Anterior cingulate cortex (tissue), 58 donors: ENCODE results near the gene NPLOC4.

ENCODE experiments used
- DNase-seq, 58 donors: peaks; one replicate each; lab custom pipeline; 2025; lab: John Stamatoyannopoulos, UW

Gene NPLOC4

GRCh38 chr17:81552244-81553017, 84.5 kb downstream of the NPLOC4 start, which contains the start of gene FAAP100:
FAAP100 (minus strand) TSS chr17:81552353; CDS start chr17:81552330, 23 bp downstream.
- peak in 55 of 58 donors; percentile 36 to 88 (median 70) for DNase-seq

DNA sequence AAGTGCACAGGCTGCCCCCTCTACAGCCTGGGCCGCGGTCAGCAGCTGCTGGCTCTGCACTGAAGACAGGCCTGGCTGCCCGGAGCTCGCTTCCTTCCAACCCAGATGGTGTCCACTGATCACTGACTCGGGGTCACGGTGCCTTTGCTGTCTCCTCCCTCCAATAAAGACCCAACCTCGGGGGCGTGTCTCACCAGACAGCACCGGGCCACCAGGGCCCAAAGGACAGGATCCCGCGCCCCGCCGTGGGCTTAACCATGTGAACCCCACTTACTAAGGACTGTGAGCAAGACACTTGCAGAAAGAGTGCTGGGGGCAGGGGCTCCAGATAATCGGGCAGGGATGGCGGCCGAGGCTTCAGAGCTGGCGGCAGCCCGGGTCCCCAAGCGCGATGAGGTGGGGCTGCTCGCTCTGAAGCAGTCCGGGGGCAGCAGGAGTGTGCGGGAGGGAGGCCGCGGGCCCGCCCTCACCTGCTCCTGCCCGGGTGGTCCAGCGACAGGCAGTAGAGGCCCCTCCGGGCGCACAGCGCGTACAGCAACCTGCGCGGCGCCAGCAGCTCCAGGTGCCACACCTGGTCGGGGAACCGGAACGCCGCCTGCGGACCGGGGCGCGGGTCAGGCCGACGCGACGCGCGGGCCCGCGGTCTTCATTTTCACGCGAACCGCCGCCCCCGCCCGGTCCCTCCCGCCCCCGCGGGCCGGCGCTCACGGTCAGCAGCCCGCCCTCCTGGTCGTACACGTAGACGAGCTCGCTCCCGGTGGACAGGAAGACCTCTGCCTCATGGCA, 85.3 kb downstream of the NPLOC4 start:
- DNase-seq: peak in 1 of 58 donors; percentile 55

DNA sequence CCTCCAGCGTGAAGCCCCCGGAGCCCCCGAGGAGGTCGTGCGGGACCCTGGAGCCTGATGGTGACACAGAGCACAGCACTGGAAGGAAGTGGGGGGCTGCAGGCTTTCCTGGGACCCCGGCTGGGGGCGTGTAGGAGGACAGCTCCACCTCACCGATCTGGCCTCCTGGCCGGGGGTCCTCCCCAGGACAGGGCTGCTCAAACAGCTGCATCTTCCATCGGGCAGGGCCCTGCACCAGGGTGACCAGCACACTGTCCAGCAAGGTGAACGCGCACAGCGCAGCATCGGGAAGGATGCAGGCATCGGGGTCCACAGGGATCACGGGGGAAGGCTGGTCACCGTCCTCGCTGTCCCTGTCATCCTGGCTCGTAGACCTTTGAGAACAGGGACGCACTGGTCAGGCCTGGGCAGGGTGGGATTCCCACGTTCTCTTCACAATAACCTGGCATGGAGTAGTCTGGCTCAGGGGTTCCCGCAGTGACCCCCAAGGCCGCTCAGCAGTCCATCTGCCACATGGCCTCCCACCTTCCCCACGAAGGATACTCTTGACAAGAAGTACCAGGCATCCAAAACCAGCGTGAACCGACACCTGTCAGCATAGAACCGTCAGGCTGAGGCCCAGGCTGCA, 86.0 kb downstream of the NPLOC4 start:
- DNase-seq: no peak

- no peak for DNase-seq
Measured at GRCh38 chr17:81550285-81550684, 86.6 kb downstream of the NPLOC4 start.

DNA sequence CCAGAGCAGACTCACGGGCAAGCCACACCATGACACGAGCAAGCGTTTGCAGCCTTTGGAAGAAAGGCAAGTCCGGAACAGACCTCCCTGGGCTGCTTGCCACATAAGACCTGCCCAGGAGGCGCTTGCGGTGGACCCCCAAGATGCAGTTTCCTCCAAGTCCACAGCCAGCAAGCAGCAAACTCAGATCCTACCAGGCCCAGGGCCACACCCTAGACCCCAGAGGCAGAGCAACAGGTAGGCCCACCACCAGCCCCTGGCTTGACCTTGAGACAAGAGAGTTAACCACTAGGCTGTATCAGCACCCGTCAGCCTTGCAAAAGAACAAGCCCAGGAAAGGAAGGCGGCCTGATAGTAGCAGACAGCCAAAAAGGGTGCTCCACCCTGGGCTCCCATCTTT, 87.1 kb downstream of the NPLOC4 start:
- no peak for DNase-seq

GRCh38 chr17:81549031-81549557, 87.8 kb downstream of the NPLOC4 start:
- peak in 1 of 58 donors; percentile 30 for DNase-seq

GRCh38 chr17:81547614-81547982, 89.3 kb downstream of the NPLOC4 start:
- DNase-seq: no peak

GRCh38 chr17:81546906-81547613, 89.9 kb downstream of the NPLOC4 start:
- DNase-seq: peak in 1 of 58 donors; percentile 14

GRCh38 chr17:81545160-81545949, 91.6 kb downstream of the NPLOC4 start:
- no peak for DNase-seq

DNA sequence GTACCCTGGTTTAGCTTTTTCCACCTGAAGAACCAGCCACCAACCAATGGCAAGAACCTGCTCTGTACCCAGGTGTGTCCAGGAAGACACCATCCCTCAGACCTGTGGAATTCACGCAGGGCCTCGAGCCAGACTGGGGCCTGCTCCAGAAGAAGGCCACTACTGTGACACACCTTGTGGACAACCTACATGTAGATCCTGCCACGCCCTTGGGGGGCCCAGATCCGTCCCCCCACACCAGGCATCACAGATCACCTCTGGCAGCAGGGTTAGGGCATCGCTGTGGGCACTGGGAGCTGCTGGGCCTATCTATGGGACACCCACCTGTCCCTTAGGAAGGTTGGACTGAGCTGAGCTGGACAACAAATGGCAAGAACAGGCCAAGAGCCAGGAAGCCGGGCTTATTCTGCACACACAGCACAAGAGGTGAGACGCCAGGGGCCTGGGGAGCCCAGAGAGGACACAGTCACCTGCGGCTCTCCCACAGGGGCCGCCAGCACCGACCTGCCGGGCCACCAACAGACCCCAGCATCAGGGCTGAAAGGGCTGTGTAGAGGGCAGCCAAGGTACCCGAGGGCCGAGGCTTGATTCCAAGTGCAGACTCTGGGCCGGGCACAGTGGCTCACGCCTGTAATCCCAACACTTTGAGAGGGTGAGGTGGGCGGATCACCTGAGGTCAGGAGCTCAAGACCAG, 92.5 kb downstream of the NPLOC4 start:
- no peak for DNase-seq

GRCh38 chr17:81543756-81544155, 93.2 kb downstream of the NPLOC4 start:
- DNase-seq: no peak

DNA sequence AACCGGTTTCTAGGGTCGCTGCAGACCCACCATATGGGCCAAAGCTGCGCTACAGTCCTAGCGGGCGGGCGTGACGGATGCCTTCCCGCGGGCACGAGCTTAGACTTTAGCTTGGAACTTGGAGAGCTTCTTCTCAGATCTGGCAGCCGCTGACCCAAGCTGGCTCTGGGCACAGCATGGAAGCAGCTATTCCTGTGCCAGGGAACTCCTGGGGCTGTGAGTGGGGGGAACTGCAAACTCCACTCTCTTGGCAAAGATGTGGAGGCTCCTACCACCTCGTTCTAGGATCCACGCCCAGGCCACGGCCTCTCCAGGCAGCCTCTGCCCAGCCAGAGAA, 93.6 kb downstream of the NPLOC4 start:
- DNase-seq: no peak

DNA sequence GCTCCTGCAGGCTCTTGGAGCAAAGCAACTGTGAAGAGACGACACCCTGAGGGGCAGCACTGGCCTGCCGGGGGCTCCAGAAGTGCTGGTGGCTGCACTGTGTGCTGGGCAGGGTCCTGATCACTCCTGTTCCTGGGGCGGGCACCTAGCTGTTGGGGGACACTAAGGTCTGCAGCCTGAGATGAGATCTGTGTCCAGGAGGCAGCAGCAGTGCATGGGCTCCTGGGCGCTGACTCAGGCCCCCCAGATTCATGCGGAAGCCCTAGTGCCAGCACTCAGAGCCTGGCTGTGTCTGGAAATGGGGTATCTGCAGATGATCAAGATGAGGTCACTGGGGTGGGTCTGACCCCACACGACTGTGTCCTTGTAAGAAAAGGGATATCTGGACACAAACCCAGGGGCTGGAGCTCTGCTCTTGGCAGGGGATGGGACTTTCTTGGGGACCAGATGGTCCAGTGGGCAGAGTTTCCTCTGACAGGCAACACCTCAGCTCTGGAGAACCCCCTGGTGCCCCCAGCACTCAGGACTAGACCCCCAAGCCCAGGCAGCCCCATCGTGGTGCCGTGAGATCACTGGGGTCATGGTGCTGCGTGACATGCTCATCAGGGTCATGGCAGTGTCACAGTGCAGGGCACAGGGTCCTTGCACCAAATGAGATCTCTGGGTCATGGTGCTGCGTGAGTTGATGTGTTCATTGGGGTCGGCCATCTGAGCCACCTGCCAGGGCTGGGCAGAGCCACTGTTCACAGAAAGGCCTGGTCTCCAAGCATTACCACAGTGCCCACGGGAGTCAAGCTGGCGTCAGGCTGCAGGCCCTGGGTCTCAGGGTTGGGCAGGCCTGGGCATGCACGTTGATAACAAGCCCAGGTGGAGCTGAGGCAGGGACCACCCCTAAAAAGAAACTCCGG, 94.2 kb downstream of the NPLOC4 start:
- DNase-seq: no peak

- no peak for DNase-seq
Measured at GRCh38 chr17:81541123-81541522, 95.8 kb downstream of the NPLOC4 start.

- no peak for DNase-seq
Measured at GRCh38 chr17:81540676-81541027, 96.3 kb downstream of the NPLOC4 start.

GRCh38 chr17:81539961-81540675, 96.8 kb downstream of the NPLOC4 start:
- DNase-seq: no peak

- DNase-seq: no peak
Measured at GRCh38 chr17:81539571-81539900, 97.4 kb downstream of the NPLOC4 start.
